Activated CD4-positive, alpha-beta T cell treated with anti-CD3 and anti-CD28 coated beads, Interleukin-2, amount 10 ng/mL, durations not matched to agents 24 days and 14 days (primary cell): ENCODE measurements around the gene TPGS1. TPM values are rescaled to one million over a fixed set of nuclear protein-coding genes. Genes with fewer than 3 reads are reported as not detected.

ENCODE experiments used
- DNase-seq: peaks from one replicate; pipeline ENCODE4 v3.0.0; 2022
- H3K27ac Mint-ChIP-seq: one replicate; pipeline ENCODE4 v1.8.0; 2022; ENCODE audit warnings: mild to moderate bottlenecking, mixed read lengths
- H3K27me3 Mint-ChIP-seq: one replicate; pipeline ENCODE4 v1.8.0; 2022; ENCODE audit warnings: mixed read lengths
- H3K36me3 Mint-ChIP-seq: one replicate; pipeline ENCODE4 v1.8.0; 2022; ENCODE audit warnings: low read depth, mild to moderate bottlenecking, mixed read lengths
- H3K4me1 Mint-ChIP-seq: one replicate; pipeline ENCODE4 v1.8.0; 2021; ENCODE audit warnings: mixed read lengths
- H3K4me3 Mint-ChIP-seq: one replicate; pipeline ENCODE4 v1.8.0; 2022; ENCODE audit warnings: mild to moderate bottlenecking, moderate library complexity, mixed read lengths
- H3K9me3 Mint-ChIP-seq: one replicate; pipeline ENCODE4 v1.8.0; 2021; ENCODE audit warnings: mixed read lengths
- intact Hi-C: fragments of 100-400 bp; cut with micrococcal nuclease; formaldehyde crosslinking; loops from one replicate; pipeline ENCODE4 v1.15.1; 2023
- total RNA-seq: library from RNA; stranded (reverse); gene quantifications from 2 replicates; pipeline ENCODE4 v1.2.3, GENCODE V29; 2022

Gene TPGS1
- total RNA-seq, 1 donor from 2014 or later: 13.5 TPM

- intact Hi-C loops: no loop called here
- H3K27me3 Mint-ChIP-seq: peaks cover 17% of the 10 kb centered on the region
- H3K9me3 Mint-ChIP-seq: no peaks in the 10 kb centered on the region
- no peaks in the 10 kb centered on the region for H3K4me1 Mint-ChIP-seq
- peaks cover 1% of the 10 kb centered on the region for H3K36me3 Mint-ChIP-seq
- no peak overlapping the region for H3K27ac Mint-ChIP-seq
- DNase-seq: peak; percentile 87
- H3K4me3 Mint-ChIP-seq: no peak overlapping the region
Observed at GRCh38 chr19:495402-496111, 11.7 kb upstream of the TPGS1 start.

GRCh38 chr19:496112-496665, 11.1 kb upstream of the TPGS1 start, which contains the start of gene MADCAM1:
MADCAM1 (plus strand) TSS chr19:496486; CDS start chr19:496500, 14 bp downstream.
- H3K27me3 Mint-ChIP-seq: peaks cover 17% of the 10 kb centered on the region
- no peaks in the 10 kb centered on the region for H3K9me3 Mint-ChIP-seq

GRCh38 chr19:496986-497385, 10.3 kb upstream of the TPGS1 start:
- H3K9me3 Mint-ChIP-seq: no peaks in the 10 kb centered on the region
- no peak overlapping the region for H3K4me3 Mint-ChIP-seq
- H3K4me1 Mint-ChIP-seq: no peaks in the 10 kb centered on the region
- no peak for DNase-seq
- no peak overlapping the region for H3K27ac Mint-ChIP-seq
- peaks cover 19% of the 10 kb centered on the region for H3K27me3 Mint-ChIP-seq
- intact Hi-C loops: no loop called here
- H3K36me3 Mint-ChIP-seq: peaks cover 1% of the 10 kb centered on the region

More at GRCh38 chr19:496112-496665, 11.1 kb upstream of the TPGS1 start, which contains the start of gene MADCAM1:
- Mint-ChIP-seq H3K4me1 (no peaks in the 10 kb centered on the region), H3K27ac (no peak within 1 kb of the TSS), H3K36me3 (peaks cover 1% of the 10 kb centered on the region), H3K4me3 (no peak within 1 kb of the TSS)
- intact Hi-C loops: no loop called here
- no peak for DNase-seq

- Mint-ChIP-seq H3K4me3 (no peak overlapping the region), H3K36me3 (peaks cover 1% of the 10 kb centered on the region), H3K27ac (no peak overlapping the region), H3K27me3 (peaks cover 19% of the 10 kb centered on the region), H3K4me1 (peaks cover 1% of the 10 kb centered on the region), H3K9me3 (no peaks in the 10 kb centered on the region)
- intact Hi-C loops: no loop called here
- DNase-seq: no peak
Observed at GRCh38 chr19:497491-497868, 9.8 kb upstream of the TPGS1 start.

- intact Hi-C loops: no loop called here
- no peak overlapping the region for H3K4me3 Mint-ChIP-seq
- peaks cover 19% of the 10 kb centered on the region for H3K27me3 Mint-ChIP-seq
- peaks cover 4% of the 10 kb centered on the region for H3K4me1 Mint-ChIP-seq
- no peak for DNase-seq
- no peaks in the 10 kb centered on the region for H3K36me3 Mint-ChIP-seq
- H3K9me3 Mint-ChIP-seq: no peaks in the 10 kb centered on the region
- H3K27ac Mint-ChIP-seq: no peak overlapping the region
Observed at GRCh38 chr19:497869-498510, 9.3 kb upstream of the TPGS1 start.

GRCh38 chr19:498511-498891, 8.8 kb upstream of the TPGS1 start:
- H3K4me1 Mint-ChIP-seq: peaks cover 4% of the 10 kb centered on the region
- H3K27me3 Mint-ChIP-seq: peaks cover 19% of the 10 kb centered on the region
- H3K9me3 Mint-ChIP-seq: no peaks in the 10 kb centered on the region
- intact Hi-C loops: no loop called here
- no peak overlapping the region for H3K4me3 Mint-ChIP-seq
- no peaks in the 10 kb centered on the region for H3K36me3 Mint-ChIP-seq
- no peak for DNase-seq
- H3K27ac Mint-ChIP-seq: no peak overlapping the region

GRCh38 chr19:498977-499623, 8.2 kb upstream of the TPGS1 start:
- Mint-ChIP-seq H3K27ac (peak overlapping the region; percentile 41), H3K4me3 (no peak overlapping the region), H3K36me3 (no peaks in the 10 kb centered on the region), H3K9me3 (no peaks in the 10 kb centered on the region), H3K27me3 (peaks cover 19% of the 10 kb centered on the region), H3K4me1 (peaks cover 4% of the 10 kb centered on the region)
- no peak for DNase-seq
- intact Hi-C loops: no loop called here

GRCh38 chr19:501646-502045, 5.7 kb upstream of the TPGS1 start:
- no peak for DNase-seq
- Mint-ChIP-seq H3K9me3 (no peaks in the 10 kb centered on the region), H3K27me3 (peaks cover 16% of the 10 kb centered on the region), H3K4me1 (peaks cover 9% of the 10 kb centered on the region), H3K36me3 (no peaks in the 10 kb centered on the region), H3K4me3 (no peak overlapping the region), H3K27ac (no peak overlapping the region)
- intact Hi-C loops: no loop called here

GRCh38 chr19:504616-505015, 2.7 kb upstream of the TPGS1 start:
- Mint-ChIP-seq H3K27me3 (peaks cover 2% of the 10 kb centered on the region), H3K4me1 (peaks cover 24% of the 10 kb centered on the region), H3K4me3 (no peak overlapping the region), H3K9me3 (no peaks in the 10 kb centered on the region), H3K27ac (no peak overlapping the region), H3K36me3 (peaks cover 2% of the 10 kb centered on the region)
- intact Hi-C loops: loop anchor here (5.0 kb wide), 1 partner anchor 122 kb away; no protein-coding TSS in a partner anchor
- DNase-seq: no peak

GRCh38 chr19:506404-507285, 652 bp upstream of the TPGS1 start:
- H3K36me3 Mint-ChIP-seq: peaks cover 5% of the 10 kb centered on the region
- H3K4me1 Mint-ChIP-seq: peaks cover 37% of the 10 kb centered on the region
- peak overlapping the region; percentile 99 for H3K27ac Mint-ChIP-seq
- H3K9me3 Mint-ChIP-seq: no peaks in the 10 kb centered on the region
- H3K27me3 Mint-ChIP-seq: peaks cover 1% of the 10 kb centered on the region
- DNase-seq: peak; percentile 98
- intact Hi-C loops: loop anchor here (1.0 to 5.0 kb wide), 4 partner anchors 17 to 124 kb away; partner anchors contain the start of genes BSG and CDC34
- H3K4me3 Mint-ChIP-seq: peak overlapping the region; percentile 90

- Mint-ChIP-seq H3K36me3 (peaks cover 5% of the 10 kb centered on the region), H3K4me1 (peaks cover 37% of the 10 kb centered on the region), H3K4me3 (peak overlapping the region; percentile 90), H3K27ac (peak overlapping the region; percentile 99), H3K27me3 (no peaks in the 10 kb centered on the region), H3K9me3 (no peaks in the 10 kb centered on the region)
- DNase-seq: no peak
- intact Hi-C loops: loop anchor here (5.0 kb wide), 1 partner anchor 126 kb away; no protein-coding TSS in a partner anchor
Observed at GRCh38 chr19:508204-509150, 1.2 kb downstream of the TPGS1 start.

- peak; percentile 98 for DNase-seq
- peaks cover 7% of the 10 kb centered on the region for H3K36me3 Mint-ChIP-seq
- H3K27ac Mint-ChIP-seq: peak overlapping the region; percentile 97
- H3K27me3 Mint-ChIP-seq: no peaks in the 10 kb centered on the region
- peak overlapping the region; percentile 90 for H3K4me3 Mint-ChIP-seq
- intact Hi-C loops: loop anchor here (1.0 kb wide), 1 partner anchor 21 kb away; the partner anchor contains the start of gene CDC34
- peaks cover 35% of the 10 kb centered on the region for H3K4me1 Mint-ChIP-seq
- no peaks in the 10 kb centered on the region for H3K9me3 Mint-ChIP-seq
Observed at GRCh38 chr19:510606-511100, 3.4 kb downstream of the TPGS1 start.
